Measurements from ENCODE around the gene EXOC4. TPM values are rescaled to one million over a fixed set of nuclear protein-coding genes. Genes with fewer than 3 reads are reported as not detected.

Gene EXOC4
- total and polyA plus RNA-seq, 2 of the 13 experiments (the other 11 are each of a cell fraction or from before 2014, with no cell fraction given): 22.5 to 39.0 TPM

GRCh38 chr7:133601617-133602016 is 348.7 kb downstream of the EXOC4 start (continued):
- no peak for TF ChIP-seq ZNF281 (CRISPR knock-in tag; IDR thresholded peaks at IDR 0.05; ENCODE audit: borderline replicate concordance)
- no peak for TF ChIP-seq ZNF746 (CRISPR knock-in tag; IDR thresholded peaks at IDR 0.05)
- TF ChIP-seq ZNF12 (CRISPR knock-in tag; IDR thresholded peaks at IDR 0.05): no peak
- no peak for TF ChIP-seq ZNF432 (CRISPR knock-in tag; IDR thresholded peaks at IDR 0.05; ENCODE audit: borderline replicate concordance)

DNA sequence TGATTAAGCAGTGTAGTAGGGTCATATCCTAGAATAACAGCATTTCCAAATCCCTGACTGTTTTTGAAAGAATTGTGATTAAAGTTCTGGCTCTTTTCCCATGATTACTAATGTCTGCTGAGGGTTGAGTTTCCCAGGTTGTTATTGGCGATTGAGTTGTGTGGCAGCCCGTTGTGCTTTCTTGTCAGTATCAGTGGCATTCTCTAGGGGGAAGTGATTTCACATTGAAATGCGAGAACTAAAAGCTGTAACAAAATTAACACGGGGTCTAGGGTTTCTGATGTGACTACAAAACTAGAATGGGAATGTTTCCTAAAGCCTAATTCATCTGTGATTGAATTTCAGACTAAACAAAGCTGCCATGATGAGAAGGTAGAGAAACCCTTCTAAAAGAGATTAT is 349.4 kb downstream of the EXOC4 start:
- Histone ChIP-seq H3K9me3 (ENCODE audit: low read length) (no peaks in the 10 kb centered on the region), H3K4me3 (replicated peaks in 1 of 3; ENCODE audit: insufficient read depth in 1 of 3, low read depth in 2 of 3, low read length in 3 of 3) (no peak overlapping the region), H3K4me2 (ENCODE audit: low read depth, low read length) (no peak overlapping the region), H4K20me1 (ENCODE audit: insufficient read depth, low read length) (no peaks in the 10 kb centered on the region), H3K79me2 (ENCODE audit: insufficient read depth, low read length) (no peaks in the 10 kb centered on the region), H3K36me3 (replicated peaks in 1 of 2; ENCODE audit: control insufficient read depth in 1 of 2, insufficient read depth in 2 of 2, low read length in 2 of 2) (no peaks in the 10 kb centered on the region), H3K4me1 (ENCODE audit: insufficient read depth, low read length) (no peaks in the 10 kb centered on the region), H2AFZ (ENCODE audit: low read length) (no peak overlapping the region), H3K27me3 (ENCODE audit: control insufficient read depth in 1 of 2, insufficient read depth in 2 of 2, low read length in 2 of 2) (no peaks in the 10 kb centered on the region), H3K27ac (ENCODE audit: extremely low read length, insufficient read depth, low read length) (no peak overlapping the region), H3K9ac (ENCODE audit: insufficient read depth, low read depth, low read length) (no peak overlapping the region)
- ATAC-seq: no peak
- in situ Hi-C loops (cut with HindIII; ENCODE audit: extremely low pct_ligation_motif_present, low pct_unique_long_range_greater_than_20kb) (no loop called here), intact Hi-C loops (cut with micrococcal nuclease; ENCODE audit: unreplicated experiment) (no loop called here)
- no peak for DNase-seq (ENCODE audit: low spot score)
- no peak for FAIRE-seq
- BruUV-seq (replicated peaks): no TSS peak
- ChIA-PET CTCF (ENCODE audit: low intra/inter-chr PET ratio, low total read pairs) (no interaction called here), POLR2A (no interaction called here)
- no peak for TF ChIP-seq TRAFD1 (CRISPR knock-in tag; IDR thresholded peaks at IDR 0.05; ENCODE audit: borderline replicate concordance)
- no peak for TF ChIP-seq ZNF292 (CRISPR knock-in tag; IDR thresholded peaks at IDR 0.05; ENCODE audit: borderline replicate concordance, low read depth)
- TF ChIP-seq ZNF577 (CRISPR knock-in tag; IDR thresholded peaks at IDR 0.05; ENCODE audit: borderline replicate concordance, low read depth): no peak
- no peak for TF ChIP-seq ZNF33A (CRISPR knock-in tag; IDR thresholded peaks at IDR 0.05; ENCODE audit: borderline replicate concordance)
- WGBS (ENCODE audit: low lambda C conversion rate): 92% methylated on average over 4 of the region's 4 CpGs

Data from HepG2 (cell line).